Measurements from ENCODE around the gene UMOD.
"Not testable (repeated sequence)": the region's sequence is repeated elsewhere in the genome, so short reads cannot be mapped to it uniquely, and the experiment has no call there.

The UMOD gene

DNA sequence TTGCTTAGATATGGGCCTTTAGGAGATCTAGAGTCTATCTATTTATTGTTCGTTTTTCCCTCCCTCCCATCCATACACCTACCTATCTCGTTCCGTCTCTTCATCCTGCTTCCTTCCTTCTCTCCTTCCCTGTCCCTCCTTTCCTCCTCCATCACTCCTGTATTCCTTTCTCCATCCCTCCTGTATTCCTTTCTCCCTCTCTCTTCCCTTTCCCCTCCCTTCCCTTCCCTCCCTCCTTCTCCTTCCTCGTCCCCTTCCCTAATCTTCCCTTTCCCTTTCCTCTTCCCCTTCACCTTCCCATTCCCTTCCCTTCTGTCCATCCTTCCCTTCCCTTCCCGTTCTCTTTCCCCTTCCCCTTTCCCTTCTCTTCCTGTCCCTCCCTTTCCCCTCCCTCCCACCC, 35.8 kb downstream of the UMOD start:
- H3K27ac ChIP-seq (ENCODE audit: low read length) = no peak overlapping the region
- no peaks in the 10 kb centered on the region for H4K20me1 ChIP-seq (ENCODE audit: insufficient read depth, low read length)
- H3K36me3 ChIP-seq (replicated peaks; ENCODE audit: low read depth, low read length) = no peaks in the 10 kb centered on the region
- no peaks in the 10 kb centered on the region for H3K4me1 ChIP-seq (ENCODE audit: low read length)
- H2AFZ ChIP-seq (ENCODE audit: low read depth, low read length) = no peak overlapping the region
- no peaks in the 10 kb centered on the region for H3K79me2 ChIP-seq (ENCODE audit: low read length)
- no peaks in the 10 kb centered on the region for H3K9me3 ChIP-seq (ENCODE audit: insufficient read depth, low read length)
- no peak overlapping the region for H3K4me2 ChIP-seq (ENCODE audit: low read length)
- TF ChIP-seq CTCF (IDR thresholded peaks at IDR 0.05; ENCODE audit: low read depth, low read length) (no peak), EZH2phosphoT487 (IDR thresholded peaks at IDR 0.05; ENCODE audit: low read depth) (no peak)
- H3K27me3 ChIP-seq (ENCODE audit: low read depth, low read length) = peaks cover 46% of the 10 kb centered on the region; the same call in 1 of the 2 replicates
- no peak overlapping the region for H3K9ac ChIP-seq (ENCODE audit: low read length)
- H3K4me3 ChIP-seq (ENCODE audit: low read length) = no peak overlapping the region

- Histone ChIP-seq H3K4me1 (ENCODE audit: low read length) (no peaks in the 10 kb centered on the region), H3K27me3 (ENCODE audit: low read depth, low read length) (peaks cover 46% of the 10 kb centered on the region; the same call in 1 of the 2 replicates), H4K20me1 (ENCODE audit: insufficient read depth, low read length) (no peaks in the 10 kb centered on the region), H3K4me3 (ENCODE audit: low read length) (no peak overlapping the region), H2AFZ (ENCODE audit: low read depth, low read length) (no peak overlapping the region), H3K27ac (ENCODE audit: low read length) (no peak overlapping the region), H3K36me3 (replicated peaks; ENCODE audit: low read depth, low read length) (no peaks in the 10 kb centered on the region), H3K9ac (ENCODE audit: low read length) (no peak overlapping the region), H3K4me2 (ENCODE audit: low read length) (no peak overlapping the region), H3K79me2 (ENCODE audit: low read length) (no peaks in the 10 kb centered on the region), H3K9me3 (ENCODE audit: insufficient read depth, low read length) (no peaks in the 10 kb centered on the region)
- TF ChIP-seq EZH2phosphoT487 (IDR thresholded peaks at IDR 0.05; ENCODE audit: low read depth) = no peak
- TF ChIP-seq CTCF (IDR thresholded peaks at IDR 0.05; ENCODE audit: low read depth, low read length) = no peak
Measured at GRCh38 chr16:20315764-20316163, 36.8 kb downstream of the UMOD start.

DNA sequence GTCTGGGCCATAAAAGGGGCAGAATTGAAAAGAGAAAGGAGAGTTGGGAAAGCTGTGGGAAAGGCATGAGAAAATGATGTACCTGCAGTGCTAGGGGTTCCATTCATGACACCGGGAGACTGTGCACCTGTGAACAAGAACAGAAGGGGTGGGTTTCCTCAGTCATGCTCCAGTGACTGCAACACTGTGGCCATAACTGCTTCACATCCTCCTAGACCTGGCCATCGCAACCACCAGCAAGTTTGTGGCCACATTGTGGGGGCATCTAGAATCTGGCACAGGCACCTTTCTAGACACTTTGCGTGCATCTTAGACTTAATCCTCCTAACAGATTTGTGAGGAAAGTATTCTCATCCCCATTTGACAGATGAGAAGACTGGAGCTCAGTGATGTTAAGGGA, 37.9 kb downstream of the UMOD start:
- Histone ChIP-seq H3K4me1 (ENCODE audit: low read length) (peaks cover 2% of the 10 kb centered on the region), H3K27ac (ENCODE audit: low read length) (no peak overlapping the region), H4K20me1 (ENCODE audit: insufficient read depth, low read length) (no peaks in the 10 kb centered on the region), H3K9me3 (ENCODE audit: insufficient read depth, low read length) (no peaks in the 10 kb centered on the region), H3K4me3 (ENCODE audit: low read length) (no peak overlapping the region), H3K4me2 (ENCODE audit: low read length) (no peak overlapping the region), H3K27me3 (ENCODE audit: low read depth, low read length) (peaks cover 36% of the 10 kb centered on the region; the same call in 1 of the 2 replicates), H3K9ac (ENCODE audit: low read length) (no peak overlapping the region), H3K79me2 (ENCODE audit: low read length) (no peaks in the 10 kb centered on the region), H3K36me3 (replicated peaks; ENCODE audit: low read depth, low read length) (no peaks in the 10 kb centered on the region), H2AFZ (ENCODE audit: low read depth, low read length) (no peak overlapping the region)
- TF ChIP-seq CTCF (IDR thresholded peaks at IDR 0.05; ENCODE audit: low read depth, low read length) (no peak), EZH2phosphoT487 (IDR thresholded peaks at IDR 0.05; ENCODE audit: low read depth) (no peak)

GRCh38 chr16:20313741-20314140, 38.8 kb downstream of the UMOD start:
- H3K9me3 ChIP-seq (ENCODE audit: insufficient read depth, low read length) = no peaks in the 10 kb centered on the region
- no peaks in the 10 kb centered on the region for H3K36me3 ChIP-seq (replicated peaks; ENCODE audit: low read depth, low read length)
- peaks cover 31% of the 10 kb centered on the region; the same call in 1 of the 2 replicates for H3K27me3 ChIP-seq (ENCODE audit: low read depth, low read length)
- H3K4me3 ChIP-seq (ENCODE audit: low read length) = no peak overlapping the region
- H3K4me1 ChIP-seq (ENCODE audit: low read length) = peaks cover 7% of the 10 kb centered on the region
- no peak overlapping the region for H3K27ac ChIP-seq (ENCODE audit: low read length)
- no peaks in the 10 kb centered on the region for H3K79me2 ChIP-seq (ENCODE audit: low read length)
- H3K4me2 ChIP-seq (ENCODE audit: low read length) = no peak overlapping the region
- H4K20me1 ChIP-seq (ENCODE audit: insufficient read depth, low read length) = no peaks in the 10 kb centered on the region
- H3K9ac ChIP-seq (ENCODE audit: low read length) = no peak overlapping the region
- no peak overlapping the region for H2AFZ ChIP-seq (ENCODE audit: low read depth, low read length)
- TF ChIP-seq EZH2phosphoT487 (IDR thresholded peaks at IDR 0.05; ENCODE audit: low read depth) (no peak), CTCF (IDR thresholded peaks at IDR 0.05; ENCODE audit: low read depth, low read length) (no peak)

GRCh38 chr16:20312536-20313095, 39.9 kb downstream of the UMOD start:
- not testable (repeated sequence) for H3K9me3 ChIP-seq (ENCODE audit: insufficient read depth, low read length); H4K20me1 ChIP-seq (ENCODE audit: insufficient read depth, low read length); H3K36me3 ChIP-seq (replicated peaks; ENCODE audit: low read depth, low read length); H3K9ac ChIP-seq (ENCODE audit: low read length); H3K4me2 ChIP-seq (ENCODE audit: low read length); H3K4me3 ChIP-seq (ENCODE audit: low read length); H2AFZ ChIP-seq (ENCODE audit: low read depth, low read length); H3K4me1 ChIP-seq (ENCODE audit: low read length); H3K79me2 ChIP-seq (ENCODE audit: low read length); H3K27ac ChIP-seq (ENCODE audit: low read length)
- H3K27me3 ChIP-seq (ENCODE audit: low read depth, low read length) = peaks cover 23% of the 10 kb centered on the region; the same call in 1 of the 2 replicates
